ENCODE data around the gene TRAF5. TPM values are rescaled to one million over a fixed set of nuclear protein-coding genes. Genes with fewer than 3 reads are reported as not detected.
"Not testable (repeated sequence)": the region's sequence is repeated elsewhere in the genome, so short reads cannot be mapped to it uniquely, and the experiment has no call there.

The TRAF5 gene
- total and polyA plus RNA-seq, 11 donors = 1.3 to 8.8 (median 2.1) TPM

DNA sequence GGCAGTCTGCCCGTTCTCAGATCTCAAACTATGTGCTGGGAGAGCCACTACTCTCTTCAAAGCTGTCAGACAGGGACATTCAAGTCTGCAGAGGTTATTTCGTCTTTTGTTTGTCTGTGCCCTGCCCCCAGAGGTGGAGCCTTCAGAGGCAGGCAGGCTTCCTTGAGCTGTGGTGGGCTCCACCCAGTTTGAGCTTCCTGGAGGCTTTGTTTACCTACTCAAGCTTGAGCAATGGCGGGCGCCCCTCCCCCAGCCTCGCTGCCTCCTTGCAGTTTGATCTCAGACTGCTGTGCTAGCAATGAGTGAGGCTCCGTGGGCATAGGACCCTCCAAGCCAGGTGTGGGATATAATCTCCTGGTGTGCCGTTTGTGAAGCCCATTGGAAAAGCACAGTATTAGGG lies 81.1 kb downstream of the TRAF5 start:
- intact Hi-C loops (cut with DNase I) = not testable (repeated sequence)

DNA sequence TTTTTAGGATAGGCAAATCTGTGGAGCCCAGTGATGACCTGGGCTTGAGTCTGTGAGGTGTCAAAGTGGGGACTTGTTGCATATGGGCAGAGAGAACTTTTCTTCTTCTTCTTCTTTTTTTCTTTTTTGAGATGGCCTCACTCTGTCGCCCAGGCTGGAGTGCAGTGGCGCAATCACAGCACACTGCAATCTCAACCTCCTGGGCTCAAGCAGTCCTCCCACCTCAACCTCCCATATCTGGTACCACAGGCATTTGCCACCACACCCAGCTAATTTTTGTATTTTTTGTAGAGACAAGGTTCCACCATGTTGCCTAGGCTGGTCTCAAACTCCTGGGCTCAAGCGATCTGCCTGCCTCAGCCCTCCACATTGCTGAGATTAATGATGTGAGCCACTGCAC lies 85.0 kb downstream of the TRAF5 start:
- intact Hi-C loops (cut with DNase I) = no loop called here
- ATAC-seq = no peak
- H3K4me3 ChIP-seq = no peak overlapping the region
- TF ChIP-seq POLR2A (IDR thresholded peaks at IDR 0.05) = no peak
- no peak for TF ChIP-seq CTCF (IDR thresholded peaks at IDR 0.05)
- WGBS, 4 donors = 96 to 98% (median 97%) methylated on average over 3 of the region's 3 CpGs
- no peaks in the 10 kb centered on the region for H3K36me3 ChIP-seq
- peaks cover 0 to 5% (median 0%) of the 10 kb centered on the region in 12 donors for H3K4me1 ChIP-seq
- H3K9me3 ChIP-seq = peaks cover 0 to 3% (median 0%) of the 10 kb centered on the region in 12 donors
- no peaks in the 10 kb centered on the region for H3K27me3 ChIP-seq
- no peak for DNase-seq
- H3K27ac ChIP-seq = no peak overlapping the region

More for the DNA sequence above, 81.1 kb downstream of the TRAF5 start:
- not testable (repeated sequence) for H3K27me3 ChIP-seq, H3K9me3 ChIP-seq, DNase-seq, H3K36me3 ChIP-seq, H3K4me1 ChIP-seq, H3K27ac ChIP-seq, ATAC-seq, H3K4me3 ChIP-seq
- WGBS, 4 donors = 90 to 97% (median 91%) methylated on average over 5 to 7 of the region's 7 CpGs

- TF ChIP-seq POLR2A (IDR thresholded peaks at IDR 0.05) (no peak), CTCF (IDR thresholded peaks at IDR 0.05) (no peak)
- Histone ChIP-seq H3K36me3 (no peaks in the 10 kb centered on the region), H3K4me1 (peaks cover 0 to 7% (median 0%) of the 10 kb centered on the region in 12 donors), H3K4me3 (peak overlapping the region in 5 of 12 donors; percentile 47 to 56 (median 49)), H3K27ac (peak overlapping the region in 1 of 12 donors; percentile 29), H3K9me3 (peaks cover 0 to 3% (median 0%) of the 10 kb centered on the region in 12 donors), H3K27me3 (no peaks in the 10 kb centered on the region)
- ATAC-seq = no peak
- no peak for DNase-seq
- intact Hi-C loops (cut with DNase I) = no loop called here
- 88 to 97% (median 96%) methylated on average over 2 of the region's 2 CpGs for WGBS, 4 donors
Observed at GRCh38 chr1:211415700-211416099, 89.1 kb downstream of the TRAF5 start.

DNA sequence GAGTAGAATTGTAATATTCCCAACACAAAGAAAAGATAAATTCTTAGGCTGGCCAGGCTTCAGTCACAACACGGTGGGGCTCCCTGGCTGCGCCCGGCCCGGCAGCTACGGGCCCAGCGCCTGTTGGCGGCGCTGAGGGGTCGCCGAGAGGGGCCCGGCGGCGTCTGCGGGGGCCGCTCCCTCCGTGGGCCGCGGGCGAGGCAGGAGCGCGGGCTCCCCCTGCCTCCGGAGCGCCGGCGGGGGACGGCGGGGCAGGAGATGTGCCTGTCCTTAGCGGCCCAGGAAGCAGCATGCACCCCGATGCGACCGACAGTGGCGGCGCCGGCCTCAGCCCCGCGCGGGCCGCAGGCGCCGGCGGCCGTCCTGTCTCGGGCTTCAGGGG lies 89.6 kb downstream of the TRAF5 start:
- peak overlapping the region in 7 of 12 donors; percentile 15 to 69 (median 40) for H3K27ac ChIP-seq
- H3K36me3 ChIP-seq; intact Hi-C loops (cut with DNase I); H3K9me3 ChIP-seq; H3K4me1 ChIP-seq; H3K27me3 ChIP-seq: not testable (repeated sequence)
- peak overlapping the region; percentile 8 to 61 (median 49) for H3K4me3 ChIP-seq
- TF ChIP-seq CTCF (IDR thresholded peaks at IDR 0.05) = peak in 5 of 12 donors; percentile 8 to 36 (median 32)
- 3 to 11% (median 6%) methylated on average over 26 to 43 of the region's 43 CpGs for WGBS, 4 donors
- DNase-seq (peak in 3 of 5 donors; percentile 16 to 31 (median 25)), ATAC-seq (peak; percentile 32 to 91 (median 89))

DNA sequence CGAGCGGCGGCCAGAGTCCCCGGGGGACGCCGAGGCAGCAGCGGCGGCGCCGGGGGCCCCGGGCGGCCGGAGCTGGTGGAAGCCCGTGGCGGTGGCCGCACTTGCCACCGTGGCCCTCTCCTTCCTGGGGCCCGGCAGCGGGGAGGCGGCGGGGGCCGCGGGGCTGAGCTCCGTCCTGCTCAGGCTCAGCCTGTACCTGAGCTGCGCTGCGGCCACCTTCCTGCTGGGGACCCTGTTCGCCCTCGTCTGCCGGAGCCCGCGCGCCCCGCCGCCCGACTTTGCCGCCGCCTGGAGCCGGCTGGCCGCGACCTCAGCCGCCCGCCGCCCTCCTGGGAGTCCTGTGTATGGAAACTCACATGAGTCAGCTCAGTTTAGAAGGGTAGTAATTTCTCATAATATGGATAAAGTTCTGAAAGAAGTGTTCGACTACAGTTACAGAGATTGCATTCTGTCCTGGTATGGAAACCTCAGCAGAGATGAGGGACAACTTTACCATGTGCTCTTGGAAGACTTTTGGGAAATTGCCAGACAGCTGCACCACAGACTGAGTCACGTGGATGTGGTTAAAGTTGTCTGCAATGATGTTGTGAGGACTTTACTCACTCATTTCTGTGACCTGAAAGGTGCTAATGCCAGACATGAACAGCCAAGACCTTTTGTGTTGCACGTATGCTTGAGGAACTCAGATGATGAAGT lies 90.1 kb downstream of the TRAF5 start:
- H3K9me3 ChIP-seq; H3K4me1 ChIP-seq; intact Hi-C loops (cut with DNase I); H3K27me3 ChIP-seq; H3K36me3 ChIP-seq: not testable (repeated sequence)
- ATAC-seq (peak in 3 of 4 donors; percentile 75 to 80 (median 77)), DNase-seq (peak; percentile 20 to 76 (median 38))
- Histone ChIP-seq H3K27ac (peak overlapping the region in 9 of 12 donors; percentile 7 to 69 (median 40)), H3K4me3 (peak overlapping the region; percentile 8 to 61 (median 49))
- 8 to 15% (median 13%) methylated on average over 20 to 46 of the region's 46 CpGs for WGBS, 4 donors
